Measurements from ENCODE around the gene HS3ST2.

HS3ST2 gene

DNA sequence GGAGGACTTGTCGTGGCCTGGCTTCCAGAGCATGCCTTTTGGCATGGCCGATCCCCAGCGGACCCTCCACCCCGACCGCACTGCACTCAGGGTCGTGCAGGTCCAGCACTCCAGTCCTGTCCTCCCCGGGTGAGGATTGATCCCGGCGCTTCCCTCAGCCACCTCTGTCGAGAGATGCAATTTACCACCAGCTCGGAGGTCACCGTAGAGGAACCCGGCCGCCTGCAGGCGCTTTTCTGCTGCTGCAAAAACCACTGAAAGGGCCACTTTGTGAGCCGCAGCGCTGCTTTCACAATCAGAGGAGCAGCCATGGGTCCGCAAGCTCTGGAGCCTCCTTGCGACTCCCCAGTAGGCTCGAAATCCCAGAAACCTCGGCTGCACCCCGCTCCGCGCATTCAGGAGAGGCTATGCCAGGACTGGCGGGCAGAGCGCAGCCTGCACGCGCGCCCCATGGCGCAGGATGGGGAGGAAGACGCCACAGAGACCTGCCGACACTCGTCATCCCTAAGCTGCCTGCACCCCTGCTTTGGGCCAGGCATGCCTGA is 134.2 kb downstream of the HS3ST2 start:
- Histone ChIP-seq H3K4me3 (ENCODE audit: low read depth, low read length) (no peak overlapping the region), H3K4me1 (ENCODE audit: control insufficient read depth, insufficient read depth, low read length) (no peaks in the 10 kb centered on the region), H3K9ac (ENCODE audit: low read depth, low read length) (no peak overlapping the region), H3K36me3 (ENCODE audit: control insufficient read depth, insufficient read depth, low read length) (no peaks in the 10 kb centered on the region), H3K9me3 (ENCODE audit: control insufficient read depth, insufficient read depth, low read length) (no peaks in the 10 kb centered on the region), H3K27me3 (ENCODE audit: control insufficient read depth, insufficient read depth, low read length) (peaks cover 14% of the 10 kb centered on the region), H3K27ac (ENCODE audit: low read depth, low read length) (no peak overlapping the region)

GRCh38 chr16:22948603-22949368 is 134.8 kb downstream of the HS3ST2 start:
- Histone ChIP-seq H3K9me3 (ENCODE audit: control insufficient read depth, insufficient read depth, low read length) (no peaks in the 10 kb centered on the region), H3K36me3 (ENCODE audit: control insufficient read depth, insufficient read depth, low read length) (no peaks in the 10 kb centered on the region), H3K9ac (ENCODE audit: low read depth, low read length) (no peak overlapping the region), H3K4me3 (ENCODE audit: low read depth, low read length) (no peak overlapping the region), H3K27me3 (ENCODE audit: control insufficient read depth, insufficient read depth, low read length) (peaks cover 14% of the 10 kb centered on the region), H3K4me1 (ENCODE audit: control insufficient read depth, insufficient read depth, low read length) (no peaks in the 10 kb centered on the region), H3K27ac (ENCODE audit: low read depth, low read length) (no peak overlapping the region)

GRCh38 chr16:22955461-22956070 is 141.6 kb downstream of the HS3ST2 start:
- no peaks in the 10 kb centered on the region for H3K4me1 ChIP-seq (ENCODE audit: control insufficient read depth, insufficient read depth, low read length)
- H3K9me3 ChIP-seq (ENCODE audit: control insufficient read depth, insufficient read depth, low read length), result no peaks in the 10 kb centered on the region
- H3K36me3 ChIP-seq (ENCODE audit: control insufficient read depth, insufficient read depth, low read length), result no peaks in the 10 kb centered on the region
- no peak overlapping the region for H3K4me3 ChIP-seq (ENCODE audit: low read depth, low read length)
- H3K27me3 ChIP-seq (ENCODE audit: control insufficient read depth, insufficient read depth, low read length), result no peaks in the 10 kb centered on the region
- no peak overlapping the region for H3K27ac ChIP-seq (ENCODE audit: low read depth, low read length)
- no peak overlapping the region for H3K9ac ChIP-seq (ENCODE audit: low read depth, low read length)

GRCh38 chr16:22961206-22961605 is 147.2 kb downstream of the HS3ST2 start:
- Histone ChIP-seq H3K9me3 (ENCODE audit: control insufficient read depth, insufficient read depth, low read length) (peaks cover 16% of the 10 kb centered on the region), H3K4me1 (ENCODE audit: control insufficient read depth, insufficient read depth, low read length) (peaks cover 4% of the 10 kb centered on the region; the same call in 1 of the 2 replicates), H3K27ac (ENCODE audit: low read depth, low read length) (no peak overlapping the region), H3K4me3 (ENCODE audit: low read depth, low read length) (no peak overlapping the region), H3K36me3 (ENCODE audit: control insufficient read depth, insufficient read depth, low read length) (no peaks in the 10 kb centered on the region), H3K9ac (ENCODE audit: low read depth, low read length) (no peak overlapping the region), H3K27me3 (ENCODE audit: control insufficient read depth, insufficient read depth, low read length) (no peaks in the 10 kb centered on the region)

GRCh38 chr16:22962905-22963304 is 148.9 kb downstream of the HS3ST2 start:
- Histone ChIP-seq H3K27me3 (ENCODE audit: control insufficient read depth, insufficient read depth, low read length) (no peaks in the 10 kb centered on the region), H3K9me3 (ENCODE audit: control insufficient read depth, insufficient read depth, low read length) (peaks cover 16% of the 10 kb centered on the region), H3K9ac (ENCODE audit: low read depth, low read length) (no peak overlapping the region), H3K27ac (ENCODE audit: low read depth, low read length) (no peak overlapping the region), H3K4me3 (ENCODE audit: low read depth, low read length) (no peak overlapping the region), H3K4me1 (ENCODE audit: control insufficient read depth, insufficient read depth, low read length) (peaks cover 4% of the 10 kb centered on the region; the same call in 1 of the 2 replicates), H3K36me3 (ENCODE audit: control insufficient read depth, insufficient read depth, low read length) (no peaks in the 10 kb centered on the region)
